HG02623 (cell line): Measurements from ENCODE around the gene CACNA1B.
"Not testable (repeated sequence)": the region's sequence is repeated elsewhere in the genome, so short reads cannot be mapped to it uniquely, and the experiment has no call there.

Source experiments
- ATAC-seq: cut with Tn5 transposase; IDR thresholded peaks from one replicate; pipeline ENCODE4 v1.9.1; 2021; ENCODE audit warnings: moderate library complexity; ENCODE audit not compliant: unreplicated experiment

Gene CACNA1B

DNA sequence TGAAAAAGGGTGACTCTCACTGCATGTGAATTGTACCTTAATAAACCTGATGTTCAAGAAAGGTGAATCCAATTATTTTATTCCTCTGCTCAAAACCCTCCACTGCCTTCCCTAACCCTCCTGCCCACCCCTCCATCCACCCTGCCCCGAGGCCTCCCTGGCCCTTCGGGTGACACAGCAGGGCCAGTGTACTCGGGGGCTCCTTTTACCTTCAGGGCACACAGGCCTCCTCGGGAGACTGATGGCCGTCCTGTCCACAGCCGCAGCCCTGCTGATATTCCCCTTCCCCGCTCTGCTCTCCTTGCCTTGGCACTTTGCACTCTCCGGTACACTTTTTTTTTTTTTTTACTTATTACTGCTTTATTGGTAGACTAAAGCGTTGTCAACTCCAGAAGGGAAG is 234.0 kb downstream of the CACNA1B start:
- no peak for ATAC-seq

DNA sequence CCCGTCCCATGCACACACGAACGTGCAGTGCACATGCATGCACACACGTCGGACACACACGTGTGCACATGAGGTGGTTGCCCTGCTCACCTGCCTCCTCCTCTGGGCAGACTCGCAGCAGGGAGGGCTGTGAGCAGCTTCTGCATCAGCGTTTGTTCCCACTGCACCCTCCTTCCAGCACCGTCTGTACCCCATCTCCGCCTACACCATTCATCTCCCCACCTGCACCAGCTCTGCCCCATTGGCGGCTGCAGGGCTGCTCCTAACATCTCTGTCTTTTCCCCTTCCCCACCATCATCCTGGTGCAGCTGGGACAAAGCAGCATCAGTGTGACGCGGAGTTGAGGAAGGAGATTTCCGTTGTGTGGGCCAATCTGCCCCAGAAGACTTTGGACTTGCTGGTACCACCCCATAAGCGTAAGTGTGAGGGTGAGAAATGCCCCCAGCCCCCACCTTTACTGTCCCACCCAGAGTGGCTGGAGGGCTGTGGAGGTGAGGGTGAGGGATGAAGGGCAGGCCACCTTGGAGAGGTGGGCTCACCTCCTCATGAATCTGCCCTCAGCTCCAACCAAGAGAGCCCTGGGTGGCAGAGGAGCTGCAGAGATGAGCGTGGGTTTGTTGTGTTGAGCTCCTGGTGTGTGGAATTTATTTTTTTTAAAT is 234.6 kb downstream of the CACNA1B start:
- ATAC-seq = no peak

DNA sequence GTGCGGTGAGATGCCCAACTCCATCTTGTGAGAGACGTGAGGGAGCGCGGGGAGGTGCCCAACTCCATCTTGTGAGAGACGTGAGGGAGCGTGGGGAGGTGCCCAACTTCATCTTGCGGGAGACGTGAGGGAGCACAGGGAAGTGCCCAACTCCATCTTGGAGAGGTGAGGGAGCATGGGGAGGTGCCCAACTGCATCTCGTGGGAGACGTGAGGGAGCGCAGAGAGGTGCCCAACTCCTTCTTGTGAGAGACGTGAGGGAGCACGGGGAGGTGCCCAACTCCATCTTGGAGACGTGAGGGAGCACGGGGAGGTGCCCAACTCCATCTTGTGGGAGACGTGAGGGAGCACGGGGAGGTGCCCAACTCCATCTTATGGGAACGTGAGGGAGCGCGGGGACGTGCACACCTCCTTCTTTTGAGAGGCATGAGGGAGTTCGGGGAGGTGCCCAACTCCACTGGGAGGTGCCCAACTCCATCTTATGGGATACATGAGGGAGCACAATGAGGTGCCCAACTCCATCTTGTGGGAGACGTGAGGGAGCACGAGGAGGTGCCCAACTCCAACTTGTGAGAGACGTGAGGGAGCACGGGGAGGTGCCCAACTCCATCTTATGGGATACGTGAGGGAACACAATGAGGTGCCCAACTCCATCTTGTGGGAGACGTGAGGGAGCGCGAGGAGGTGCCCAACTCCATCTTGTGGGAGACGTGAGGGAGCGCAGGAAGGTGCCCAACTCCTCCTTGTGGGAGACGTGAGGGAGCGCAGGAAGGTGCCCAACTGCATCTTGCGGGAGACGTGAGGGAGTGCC is 235.4 kb downstream of the CACNA1B start:
- no peak for ATAC-seq

DNA sequence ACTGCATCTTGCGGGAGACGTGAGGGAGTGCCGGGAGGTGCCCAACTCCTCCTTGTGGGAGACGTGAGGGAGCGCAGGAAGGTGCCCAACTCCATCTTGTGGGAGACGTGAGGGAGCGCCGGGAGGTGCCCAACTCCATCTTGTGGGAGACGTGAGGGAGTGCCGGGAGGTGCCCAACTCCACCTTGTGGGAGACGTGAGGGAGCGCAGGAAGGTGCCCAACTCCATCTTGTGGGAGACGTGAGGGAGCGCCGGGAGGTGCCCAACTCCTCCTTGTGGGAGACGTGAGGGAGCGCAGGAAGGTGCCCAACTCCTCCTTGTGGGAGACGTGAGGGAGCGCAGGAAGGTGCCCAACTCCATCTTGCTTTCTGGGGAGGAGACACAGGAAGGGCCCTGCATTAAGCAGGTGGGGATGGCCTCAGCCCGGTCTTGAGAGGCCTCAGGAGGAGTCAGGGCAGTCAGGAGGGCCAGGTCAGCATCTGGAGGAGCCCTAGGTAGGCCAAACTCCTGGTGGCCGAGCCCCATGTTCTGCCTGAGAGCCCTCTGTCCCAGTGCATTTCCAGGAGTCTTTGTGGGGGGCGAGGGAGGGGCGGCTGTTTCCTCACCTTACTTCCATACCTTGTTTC is 236.2 kb downstream of the CACNA1B start:
- not testable (repeated sequence) for ATAC-seq

DNA sequence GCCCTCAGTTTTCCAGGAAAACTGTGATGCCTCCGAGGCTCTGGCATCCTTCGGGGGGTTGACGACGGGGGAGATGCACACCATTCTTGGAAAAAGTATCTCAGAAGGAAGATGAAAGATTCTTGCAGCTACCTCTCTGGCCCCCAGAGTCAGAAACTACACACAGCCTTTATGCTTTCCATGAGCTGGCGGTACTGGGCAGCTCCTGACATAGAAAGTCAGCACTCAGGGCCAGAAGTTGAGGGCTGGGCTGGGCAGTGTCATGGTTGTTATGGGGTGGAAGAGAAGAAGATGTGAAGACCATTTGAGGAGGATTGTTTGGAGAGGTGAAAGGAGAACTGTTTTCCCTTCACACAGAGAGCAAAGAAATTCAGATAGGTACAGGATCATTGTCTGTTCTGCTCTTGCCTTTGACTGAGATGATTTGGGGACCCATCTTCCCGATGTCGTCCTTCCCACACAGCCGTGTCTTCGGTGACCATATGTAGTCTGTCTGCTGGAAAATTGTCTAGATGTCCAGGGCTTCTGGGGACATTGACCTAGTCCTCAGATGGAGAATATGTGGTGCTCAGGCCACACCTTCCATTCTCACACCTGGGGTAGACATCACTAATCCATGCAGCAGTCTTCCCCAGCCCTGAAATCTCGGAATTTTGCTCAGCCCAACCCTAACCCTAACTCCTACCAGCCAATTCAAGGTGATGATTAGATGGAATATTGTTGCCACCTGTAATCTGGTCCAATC is 237.1 kb downstream of the CACNA1B start:
- ATAC-seq = no peak

DNA sequence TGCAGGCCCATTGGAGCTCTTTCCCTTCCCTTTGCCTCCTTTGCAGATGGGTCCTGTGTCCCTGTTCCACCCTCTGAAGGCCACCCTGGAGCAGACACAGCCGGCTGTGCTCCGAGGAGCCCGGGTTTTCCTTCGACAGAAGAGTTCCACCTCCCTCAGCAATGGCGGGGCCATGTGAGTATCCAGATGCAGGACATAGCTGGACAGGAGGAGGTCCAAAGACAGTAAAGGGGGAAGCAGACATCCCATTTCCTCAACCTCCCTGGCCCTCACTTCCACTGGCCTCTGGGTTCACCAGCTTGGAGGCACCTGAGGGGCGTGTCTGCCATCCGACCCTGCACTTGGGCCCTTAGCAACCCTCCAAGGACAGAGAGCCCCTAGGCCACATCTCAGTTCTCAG is 237.9 kb downstream of the CACNA1B start:
- ATAC-seq = no peak

DNA sequence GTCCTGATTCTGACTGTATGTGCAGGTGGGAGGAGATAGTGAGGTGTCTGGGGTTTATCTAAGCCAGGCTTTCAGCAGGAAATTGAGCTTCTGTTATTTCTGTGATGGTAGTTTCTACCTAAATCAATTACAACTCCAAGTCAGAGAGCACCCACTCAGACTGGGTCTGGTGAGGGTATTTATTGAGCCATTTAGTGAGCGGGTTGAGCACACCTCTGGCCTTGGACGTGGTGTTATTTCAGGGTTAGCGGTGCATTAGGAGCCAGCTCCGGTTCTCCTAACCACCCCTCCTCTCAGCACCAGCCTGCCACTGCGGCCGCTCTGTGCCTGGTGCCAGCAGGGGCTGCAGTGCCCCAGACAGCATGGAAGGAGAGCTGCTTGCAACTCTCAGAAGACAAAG is 238.9 kb downstream of the CACNA1B start:
- no peak for ATAC-seq

DNA sequence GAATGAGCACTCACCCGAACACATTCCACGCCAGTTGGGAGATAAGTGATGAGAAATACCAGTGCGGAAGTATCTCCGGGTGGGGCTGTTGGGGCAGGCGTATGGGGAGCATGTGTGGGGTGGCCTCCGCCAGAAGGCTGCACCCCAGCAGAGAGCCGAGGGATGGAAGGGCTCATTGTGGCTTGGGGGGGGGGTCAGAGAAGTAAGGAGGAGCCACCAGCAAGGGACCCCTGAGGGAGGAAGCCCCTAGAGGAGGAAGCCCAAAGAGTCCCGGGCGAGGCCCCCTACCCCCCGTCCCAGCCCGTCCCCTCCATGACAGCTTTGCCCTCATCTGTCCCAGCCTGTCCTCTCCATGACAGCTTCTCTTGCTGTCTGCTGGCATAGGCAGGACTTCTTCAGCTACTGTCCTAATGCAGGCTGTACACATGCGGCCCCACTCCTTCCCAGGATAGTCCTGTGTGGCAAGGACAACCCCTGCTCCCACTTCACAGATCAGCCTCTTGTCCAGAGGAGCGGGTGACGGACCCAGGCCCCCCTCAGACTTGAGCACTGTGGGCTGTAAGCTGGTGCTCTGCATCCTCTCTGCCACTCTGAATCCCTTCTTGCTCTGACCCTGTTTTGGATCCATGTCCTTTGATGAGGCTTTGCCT is 239.6 kb downstream of the CACNA1B start:
- no peak for ATAC-seq

DNA sequence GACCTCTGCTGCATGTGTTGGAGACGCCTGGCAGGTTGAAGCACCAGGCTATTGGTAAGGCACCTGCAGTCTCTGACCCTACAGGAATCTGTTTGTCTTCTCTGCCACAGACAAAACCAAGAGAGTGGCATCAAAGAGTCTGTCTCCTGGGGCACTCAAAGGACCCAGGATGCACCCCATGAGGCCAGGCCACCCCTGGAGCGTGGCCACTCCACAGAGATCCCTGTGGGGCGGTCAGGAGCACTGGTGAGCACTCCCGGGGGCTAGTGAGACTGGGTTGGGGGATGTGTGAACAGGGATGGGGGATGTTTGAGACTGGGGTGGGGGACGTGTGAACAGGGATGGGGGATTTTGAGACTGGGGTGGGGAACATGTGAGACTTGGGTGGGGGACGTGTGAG is 240.3 kb downstream of the CACNA1B start:
- no peak for ATAC-seq

DNA sequence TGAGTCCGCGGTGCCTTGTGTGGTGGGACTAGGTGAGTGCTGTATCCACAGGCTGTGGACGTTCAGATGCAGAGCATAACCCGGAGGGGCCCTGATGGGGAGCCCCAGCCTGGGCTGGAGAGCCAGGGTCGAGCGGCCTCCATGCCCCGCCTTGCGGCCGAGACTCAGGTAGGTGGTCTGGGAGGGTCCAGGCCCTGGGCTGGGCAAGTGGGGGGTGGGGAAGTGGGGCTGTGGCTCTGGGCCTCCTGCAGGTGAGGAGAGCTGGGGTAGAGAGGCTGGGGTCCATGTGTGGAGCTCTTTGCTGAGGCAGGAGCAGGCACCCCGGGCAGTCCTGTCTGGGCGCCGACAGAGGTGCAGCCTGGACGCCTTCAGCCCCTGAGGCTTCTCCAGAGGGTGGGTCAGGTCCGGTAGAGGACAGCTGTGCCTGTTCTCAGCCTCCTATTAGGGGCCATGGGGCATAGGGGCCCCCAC is 241.1 kb downstream of the CACNA1B start:
- ATAC-seq = no peak

DNA sequence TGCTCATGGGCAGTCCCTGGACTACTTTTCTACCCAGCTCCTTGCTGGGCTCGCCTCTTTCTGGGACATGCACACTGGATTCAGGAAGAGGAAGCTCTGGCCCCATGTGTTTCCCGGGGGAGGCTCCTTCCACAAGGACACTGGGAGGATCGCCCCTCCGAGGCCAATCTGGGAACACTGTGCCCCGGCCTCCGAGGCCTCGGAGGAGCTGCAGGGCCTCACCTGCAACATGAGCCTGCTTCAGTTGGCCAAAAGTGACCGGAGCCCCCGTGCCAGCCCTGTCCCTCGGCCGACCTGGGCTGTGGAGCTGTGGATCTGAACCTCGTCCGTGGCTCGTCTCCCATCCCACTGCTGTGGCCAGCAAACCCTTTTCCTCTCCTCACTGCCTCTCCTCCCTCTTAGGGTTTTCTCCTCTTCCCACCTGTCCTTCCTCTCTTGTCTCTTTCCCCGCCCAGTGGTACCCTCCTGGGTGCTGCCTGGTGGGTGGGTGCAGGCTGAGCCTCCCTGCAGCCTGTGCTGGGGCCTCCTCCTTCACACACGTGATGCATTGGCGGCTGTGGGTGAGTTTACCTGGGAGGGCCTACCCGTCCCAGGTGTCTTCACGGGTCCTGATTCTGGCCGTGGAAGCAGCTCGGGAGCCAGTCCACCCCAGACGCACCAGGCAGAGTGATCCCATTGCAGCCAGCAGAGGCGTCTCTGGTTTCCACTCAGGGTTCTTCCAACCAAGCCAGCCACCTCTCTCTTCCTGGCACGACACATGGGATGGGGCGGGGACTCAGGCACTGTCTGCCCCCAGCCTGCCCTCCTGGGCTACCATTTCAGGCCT is 241.8 kb downstream of the CACNA1B start:
- ATAC-seq = no peak

DNA sequence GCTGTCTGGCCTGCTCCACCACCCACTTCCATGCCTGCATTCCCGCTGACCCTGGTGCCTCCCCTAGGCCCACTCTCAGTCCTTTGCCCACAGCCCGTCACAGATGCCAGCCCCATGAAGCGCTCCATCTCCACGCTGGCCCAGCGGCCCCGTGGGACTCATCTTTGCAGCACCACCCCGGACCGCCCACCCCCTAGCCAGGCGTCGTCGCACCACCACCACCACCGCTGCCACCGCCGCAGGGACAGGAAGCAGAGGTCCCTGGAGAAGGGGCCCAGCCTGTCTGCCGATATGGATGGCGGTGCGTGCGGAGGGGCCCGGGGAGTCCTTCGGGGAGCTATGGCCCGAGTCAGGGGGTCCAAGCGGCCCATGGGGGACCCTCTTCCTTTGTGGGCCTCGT is 242.5 kb downstream of the CACNA1B start:
- no peak for ATAC-seq

DNA sequence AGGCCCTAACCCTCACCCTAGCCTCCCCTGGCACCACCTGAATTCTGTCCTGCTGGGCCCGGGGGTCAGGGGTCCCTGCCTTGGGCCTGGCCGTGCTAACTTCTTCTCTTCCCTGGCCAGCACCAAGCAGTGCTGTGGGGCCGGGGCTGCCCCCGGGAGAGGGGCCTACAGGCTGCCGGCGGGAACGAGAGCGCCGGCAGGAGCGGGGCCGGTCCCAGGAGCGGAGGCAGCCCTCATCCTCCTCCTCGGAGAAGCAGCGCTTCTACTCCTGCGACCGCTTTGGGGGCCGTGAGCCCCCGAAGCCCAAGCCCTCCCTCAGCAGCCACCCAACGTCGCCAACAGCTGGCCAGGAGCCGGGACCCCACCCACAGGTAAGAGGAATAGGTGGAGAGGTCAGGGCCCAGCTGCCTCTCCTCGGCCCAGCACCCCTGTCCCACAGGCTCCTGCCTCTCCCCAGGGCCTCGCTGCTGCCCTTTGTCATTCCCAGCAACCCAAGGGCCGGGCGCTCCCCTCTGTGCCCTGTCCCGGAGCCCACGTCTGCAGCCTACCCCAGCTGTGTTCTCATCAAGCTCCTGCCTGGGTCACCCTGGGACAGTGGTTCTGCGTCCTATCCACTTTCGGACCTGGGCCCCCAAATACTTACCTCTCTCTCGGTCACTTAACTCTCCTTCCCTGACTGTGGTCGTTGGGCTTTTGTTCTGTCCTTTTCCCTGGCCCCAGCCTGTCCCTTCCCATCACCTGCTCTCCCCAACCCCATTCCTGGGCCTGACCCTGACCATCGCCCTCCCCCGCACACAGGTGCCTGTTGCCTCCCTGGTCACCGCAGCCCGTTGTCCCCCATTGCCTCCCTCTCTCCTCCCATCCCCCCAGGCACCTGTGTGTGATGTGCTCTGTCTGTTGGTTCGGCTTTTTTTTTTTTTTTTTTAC is 243.2 kb downstream of the CACNA1B start:
- no peak for ATAC-seq

DNA sequence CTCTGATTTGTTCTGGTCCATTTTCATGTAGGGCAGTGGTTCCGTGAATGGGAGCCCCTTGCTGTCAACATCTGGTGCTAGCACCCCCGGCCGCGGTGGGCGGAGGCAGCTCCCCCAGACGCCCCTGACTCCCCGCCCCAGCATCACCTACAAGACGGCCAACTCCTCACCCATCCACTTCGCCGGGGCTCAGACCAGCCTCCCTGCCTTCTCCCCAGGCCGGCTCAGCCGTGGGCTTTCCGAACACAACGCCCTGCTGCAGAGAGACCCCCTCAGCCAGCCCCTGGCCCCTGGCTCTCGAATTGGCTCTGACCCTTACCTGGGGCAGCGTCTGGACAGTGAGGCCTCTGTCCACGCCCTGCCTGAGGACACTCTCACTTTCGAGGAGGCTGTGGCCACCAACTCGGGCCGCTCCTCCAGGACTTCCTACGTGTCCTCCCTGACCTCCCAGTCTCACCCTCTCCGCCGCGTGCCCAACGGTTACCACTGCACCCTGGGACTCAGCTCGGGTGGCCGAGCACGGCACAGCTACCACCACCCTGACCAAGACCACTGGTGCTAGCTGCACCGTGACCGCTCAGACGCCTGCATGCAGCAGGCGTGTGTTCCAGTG is 244.0 kb downstream of the CACNA1B start:
- ATAC-seq = no peak

DNA sequence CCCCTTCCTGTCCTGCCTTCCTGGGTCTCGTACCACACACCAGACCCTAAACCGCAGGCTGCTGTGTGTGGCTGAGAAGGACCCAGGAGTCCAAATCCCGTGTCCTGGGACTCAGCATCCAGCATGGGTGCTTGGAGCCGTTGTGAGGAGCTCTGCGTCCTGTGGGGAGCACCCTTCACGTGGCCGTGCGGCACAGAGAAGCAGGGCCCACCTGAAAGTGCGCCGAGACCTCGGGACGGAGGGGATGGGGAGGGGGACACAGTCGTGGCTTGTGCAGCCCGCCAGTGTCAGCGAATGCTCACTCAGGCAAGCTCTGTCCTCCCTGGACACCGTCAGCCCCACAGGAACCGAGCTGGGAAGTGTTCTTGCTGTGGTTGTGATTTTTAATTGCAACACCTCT is 244.6 kb downstream of the CACNA1B start:
- no peak for ATAC-seq

DNA sequence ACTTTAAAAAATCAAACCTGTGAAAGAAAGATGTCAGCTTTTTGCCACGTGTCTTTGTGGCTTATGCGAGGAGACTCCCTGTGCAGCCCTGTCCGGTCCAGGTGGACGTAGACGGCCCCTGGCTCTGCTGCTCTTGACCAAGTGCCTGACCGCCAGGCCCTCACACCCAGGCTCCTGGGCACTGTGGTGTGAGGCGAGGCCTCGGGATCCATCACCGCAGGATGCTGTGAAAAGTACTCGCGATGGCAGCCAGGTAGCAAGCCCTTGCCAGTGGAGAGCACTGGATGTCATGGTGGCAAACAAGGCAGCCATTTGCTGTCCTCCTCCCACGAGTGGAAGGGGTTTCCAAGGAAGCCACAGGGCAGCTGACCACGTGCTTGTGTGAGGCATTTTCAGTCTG is 245.1 kb downstream of the CACNA1B start:
- ATAC-seq = no peak

DNA sequence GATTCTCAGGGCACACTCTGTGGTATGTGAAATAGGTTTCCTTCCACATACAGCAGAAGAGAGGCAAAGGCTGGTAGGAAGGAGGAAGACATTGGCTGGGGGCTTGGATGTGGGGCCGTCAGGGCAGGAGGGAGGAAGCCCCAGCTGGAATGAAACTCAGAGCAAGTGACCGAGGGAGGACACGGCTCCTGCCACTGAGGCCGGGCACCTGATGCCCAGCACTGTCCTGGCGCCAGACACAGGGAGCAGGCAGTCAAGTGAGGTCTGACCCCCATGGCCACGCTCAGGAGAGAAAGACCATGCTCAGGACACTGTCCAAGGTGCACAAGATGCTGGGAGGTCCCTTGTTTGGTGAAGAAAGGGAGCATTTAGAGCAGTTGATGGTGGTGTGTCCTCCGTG is 245.5 kb downstream of the CACNA1B start:
- ATAC-seq = no peak

DNA sequence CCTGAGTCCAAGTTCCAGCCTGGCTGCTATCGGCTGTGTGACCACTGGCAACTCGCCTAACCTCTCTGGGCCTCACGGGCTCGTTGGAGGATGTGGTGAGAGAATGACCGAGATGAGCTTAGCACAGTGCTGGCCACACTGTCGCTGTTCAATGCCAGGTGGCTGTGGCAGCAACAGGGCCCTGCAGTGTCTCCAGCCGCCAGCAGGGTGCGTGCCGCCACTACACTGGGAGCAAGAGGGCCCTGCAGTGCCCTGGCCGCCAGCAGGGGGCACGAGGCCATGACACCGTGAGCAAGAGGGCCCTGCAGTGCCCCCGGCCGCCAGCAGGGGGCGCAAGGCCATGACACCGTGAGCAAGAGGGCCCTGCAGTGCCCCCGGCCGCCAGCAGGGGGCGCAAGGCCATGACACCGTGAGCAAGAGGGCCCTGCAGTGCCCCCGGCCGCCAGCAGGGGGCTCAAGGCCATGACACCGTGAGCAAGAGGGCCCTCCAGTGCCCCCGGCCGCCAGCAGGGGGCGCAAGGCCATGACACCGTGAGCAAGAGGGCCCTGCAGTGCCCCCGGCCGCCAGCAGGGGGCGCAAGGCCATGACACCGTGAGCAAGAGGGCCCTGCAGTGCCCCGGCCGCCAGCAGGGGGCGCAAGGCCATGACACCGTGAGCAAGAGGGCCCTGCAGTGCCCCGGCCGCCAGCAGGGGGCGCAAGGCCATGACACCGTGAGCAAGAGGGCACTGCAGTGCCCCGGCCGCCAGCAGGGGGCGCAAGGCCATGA is 248.7 kb downstream of the CACNA1B start:
- ATAC-seq = not testable (repeated sequence)
